ENCODE results near the gene IQCH. TPM values are rescaled to one million over a fixed set of nuclear protein-coding genes. Genes with fewer than 3 reads are reported as not detected.
"Not testable (repeated sequence)": the region's sequence is repeated elsewhere in the genome, so short reads cannot be mapped to it uniquely, and the experiment has no call there.

The IQCH gene
- total and polyA plus RNA-seq, 9 of the 15 experiments (the other 6 are each of a cell fraction or from before 2014, with no cell fraction given), result 1.8 to 3.9 (median 2.7) TPM

DNA sequence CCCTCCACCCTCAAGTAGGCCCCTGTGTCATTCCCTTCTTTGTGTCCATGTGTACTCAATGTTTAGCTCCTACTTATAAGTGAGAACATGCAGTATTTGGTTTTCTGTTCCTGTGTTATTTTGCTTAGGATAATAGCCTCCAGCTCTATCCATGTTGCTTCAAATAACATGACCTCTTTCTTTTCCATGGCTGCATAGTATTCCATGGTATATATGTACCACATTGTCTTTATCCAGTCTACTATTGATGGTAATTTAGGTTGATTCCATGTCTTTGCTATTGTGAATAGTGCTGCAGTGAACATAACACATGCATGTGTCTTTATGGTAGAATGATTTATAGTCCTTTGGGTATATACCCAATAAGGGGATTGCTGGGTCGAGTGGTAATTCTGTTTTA lies 109.1 kb downstream of the IQCH start:
- in situ Hi-C loops (cut with MboI); POLR2A ChIA-PET; H3K9me1 ChIP-seq (ENCODE audit: control insufficient read depth, insufficient read depth, low read length); H2AFZ ChIP-seq (ENCODE audit: low read depth, low read length); intact Hi-C loops (cut with micrococcal nuclease); DNase-seq (ENCODE audit: extremely low read depth in 1 of 4, low spot score in 3 of 4); BruUV-seq (replicated peaks); ATAC-seq; H3K9ac ChIP-seq (ENCODE audit: insufficient read depth in 1 of 2, low read depth in 2 of 2, low read length in 2 of 2); H3K4me3 ChIP-seq; H3K9me3 ChIP-seq (replicated peaks; ENCODE audit: control insufficient read depth, insufficient read depth, low read depth, low read length); H3K36me3 ChIP-seq (ENCODE audit: control insufficient read depth, insufficient read depth, low read length); H3K79me2 ChIP-seq (ENCODE audit: control insufficient read depth, insufficient read depth, low read length); H3K4me2 ChIP-seq (ENCODE audit: insufficient read depth, low read length); H3K27ac ChIP-seq (ENCODE audit: extremely low read depth, low read depth, low read length); CTCF ChIA-PET (ENCODE audit: low intra/inter-chr PET ratio); H4K20me1 ChIP-seq (replicated peaks; ENCODE audit: control insufficient read depth, insufficient read depth, low read length); FAIRE-seq; H3K4me1 ChIP-seq (replicated peaks in 1 of 2; ENCODE audit: control insufficient read depth in 2 of 2, insufficient read depth in 2 of 2, low read length in 2 of 2); H3K27me3 ChIP-seq (ENCODE audit: control insufficient read depth in 2 of 2, insufficient read depth in 2 of 2, low read length in 2 of 2): not testable (repeated sequence)
- TF ChIP-seq ZNF146 (CRISPR knock-in tag; IDR thresholded peaks at IDR 0.05; ENCODE audit: unreplicated experiment), result peak; percentile 81
- whole genome bisulfite sequencing (ENCODE audit: insufficient coverage, low coverage, missing lambda C conversion rate), result 39% methylated on average over 1 of the region's 1 CpG

DNA sequence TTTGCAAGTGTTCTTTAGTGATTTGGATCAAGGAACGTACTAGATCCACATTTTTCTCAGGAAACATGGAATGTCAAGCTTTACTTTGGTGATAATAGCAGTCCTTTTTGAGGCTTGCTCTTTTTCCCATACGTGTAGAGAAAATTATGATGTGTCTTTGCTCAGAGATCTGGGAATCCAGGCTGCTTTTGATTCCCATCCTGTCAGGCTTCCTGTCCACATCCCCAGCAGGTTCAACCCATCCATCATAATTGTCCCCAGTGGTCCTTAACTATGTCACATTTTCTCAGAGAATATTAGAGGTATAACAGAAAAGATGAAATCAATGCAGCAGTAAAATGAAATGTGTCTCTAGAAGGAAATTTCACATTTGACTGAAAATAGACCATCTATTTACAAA lies 111.4 kb downstream of the IQCH start:
- Histone ChIP-seq H3K27ac (ENCODE audit: extremely low read depth, low read depth, low read length) (no peak overlapping the region), H3K9me1 (ENCODE audit: control insufficient read depth, insufficient read depth, low read length) (no peaks in the 10 kb centered on the region), H2AFZ (ENCODE audit: low read depth, low read length) (no peak overlapping the region), H4K20me1 (replicated peaks; ENCODE audit: control insufficient read depth, insufficient read depth, low read length) (no peaks in the 10 kb centered on the region), H3K9me3 (replicated peaks; ENCODE audit: control insufficient read depth, insufficient read depth, low read depth, low read length) (no peaks in the 10 kb centered on the region), H3K79me2 (ENCODE audit: control insufficient read depth, insufficient read depth, low read length) (no peaks in the 10 kb centered on the region), H3K36me3 (ENCODE audit: control insufficient read depth, insufficient read depth, low read length) (no peaks in the 10 kb centered on the region), H3K4me1 (replicated peaks in 1 of 2; ENCODE audit: control insufficient read depth in 2 of 2, insufficient read depth in 2 of 2, low read length in 2 of 2) (peaks cover 2 to 19% of the 10 kb centered on the region in 2 experiments; a peak in 4 of 5 replicates), H3K27me3 (ENCODE audit: control insufficient read depth in 2 of 2, insufficient read depth in 2 of 2, low read length in 2 of 2) (no peaks in the 10 kb centered on the region), H3K9ac (ENCODE audit: insufficient read depth in 1 of 2, low read depth in 2 of 2, low read length in 2 of 2) (no peak overlapping the region), H3K4me3 (no peak overlapping the region), H3K4me2 (ENCODE audit: insufficient read depth, low read length) (no peak overlapping the region)
- POLR2A ChIA-PET, result no interaction called here
- no peak for DNase-seq (ENCODE audit: extremely low read depth in 1 of 4, low spot score in 3 of 4)
- 31% methylated on average over 2 of the region's 2 CpGs for WGBS (ENCODE audit: insufficient coverage, low coverage, missing lambda C conversion rate)
- no TSS peak for BruUV-seq (replicated peaks)
- no peak for FAIRE-seq
- in situ Hi-C loops (cut with MboI) (no loop called here), intact Hi-C loops (cut with micrococcal nuclease) (no loop called here)
- no peak for ATAC-seq
- CTCF ChIA-PET (ENCODE audit: low intra/inter-chr PET ratio), result no interaction called here
- TF ChIP-seq ZNF592 (IDR thresholded peaks at IDR 0.05) (no peak), ZNF224 (CRISPR knock-in tag; IDR thresholded peaks at IDR 0.05) (no peak), CBX5 (IDR thresholded peaks at IDR 0.05; ENCODE audit: borderline replicate concordance, low read depth) (no peak), MCM7 (IDR thresholded peaks at IDR 0.05) (no peak), PHB (CRISPR knock-in tag; IDR thresholded peaks at IDR 0.05) (no peak), SIRT6 (IDR thresholded peaks at IDR 0.05; ENCODE audit: low read depth, low read length) (no peak)
- TF ChIP-seq, protein P1, sequence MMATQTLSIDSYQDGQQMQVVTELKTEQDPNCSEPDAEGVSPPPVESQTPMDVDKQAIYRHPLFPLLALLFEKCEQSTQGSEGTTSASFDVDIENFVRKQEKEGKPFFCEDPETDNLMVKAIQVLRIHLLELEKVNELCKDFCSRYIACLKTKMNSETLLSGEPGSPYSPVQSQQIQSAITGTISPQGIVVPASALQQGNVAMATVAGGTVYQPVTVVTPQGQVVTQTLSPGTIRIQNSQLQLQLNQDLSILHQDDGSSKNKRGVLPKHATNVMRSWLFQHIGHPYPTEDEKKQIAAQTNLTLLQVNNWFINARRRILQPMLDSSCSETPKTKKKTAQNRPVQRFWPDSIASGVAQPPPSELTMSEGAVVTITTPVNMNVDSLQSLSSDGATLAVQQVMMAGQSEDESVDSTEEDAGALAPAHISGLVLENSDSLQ (IDR thresholded peaks at IDR 0.05), result no peak
- TF ChIP-seq, protein P2, sequence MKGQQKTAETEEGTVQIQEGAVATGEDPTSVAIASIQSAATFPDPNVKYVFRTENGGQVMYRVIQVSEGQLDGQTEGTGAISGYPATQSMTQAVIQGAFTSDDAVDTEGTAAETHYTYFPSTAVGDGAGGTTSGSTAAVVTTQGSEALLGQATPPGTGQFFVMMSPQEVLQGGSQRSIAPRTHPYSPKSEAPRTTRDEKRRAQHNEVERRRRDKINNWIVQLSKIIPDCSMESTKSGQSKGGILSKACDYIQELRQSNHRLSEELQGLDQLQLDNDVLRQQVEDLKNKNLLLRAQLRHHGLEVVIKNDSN (CRISPR knock-in tag; IDR thresholded peaks at IDR 0.05), result no peak

Measured in K562 (cell line).